HUES6 (cell line): ENCODE measurements around the gene ZMIZ1.

Experiments
- H3K27ac ChIP-seq: 2 replicates; pipeline ENCODE4 v1.7.0; 2013; ENCODE audit warnings: low read depth, mild to moderate bottlenecking, low read length, inconsistent platforms
- H3K27me3 ChIP-seq: 2 replicates; pipeline ENCODE4 v1.6.1; 2013; ENCODE audit warnings: low read length; ENCODE audit not compliant: control insufficient read depth, insufficient read depth
- H3K36me3 ChIP-seq: 2 replicates; pipeline ENCODE4 v1.6.1; 2013; ENCODE audit warnings: low read length; ENCODE audit not compliant: control insufficient read depth, insufficient read depth
- H3K4me1 ChIP-seq: 2 replicates; pipeline ENCODE4 v1.6.1; 2013; ENCODE audit warnings: low read length; ENCODE audit not compliant: control insufficient read depth, insufficient read depth
- H3K4me3 ChIP-seq: 2 replicates; pipeline ENCODE4 v1.5.1; 2013; ENCODE audit warnings: low read depth, low read length
- H3K9ac ChIP-seq: one replicate; pipeline ENCODE4 v1.6.1; 2013; ENCODE audit warnings: mild to moderate bottlenecking, low read length
- H3K9me3 ChIP-seq: 2 replicates; pipeline ENCODE4 v1.6.1; 2013; ENCODE audit warnings: low read depth, low read length; ENCODE audit not compliant: control insufficient read depth, insufficient read depth

Gene ZMIZ1

DNA sequence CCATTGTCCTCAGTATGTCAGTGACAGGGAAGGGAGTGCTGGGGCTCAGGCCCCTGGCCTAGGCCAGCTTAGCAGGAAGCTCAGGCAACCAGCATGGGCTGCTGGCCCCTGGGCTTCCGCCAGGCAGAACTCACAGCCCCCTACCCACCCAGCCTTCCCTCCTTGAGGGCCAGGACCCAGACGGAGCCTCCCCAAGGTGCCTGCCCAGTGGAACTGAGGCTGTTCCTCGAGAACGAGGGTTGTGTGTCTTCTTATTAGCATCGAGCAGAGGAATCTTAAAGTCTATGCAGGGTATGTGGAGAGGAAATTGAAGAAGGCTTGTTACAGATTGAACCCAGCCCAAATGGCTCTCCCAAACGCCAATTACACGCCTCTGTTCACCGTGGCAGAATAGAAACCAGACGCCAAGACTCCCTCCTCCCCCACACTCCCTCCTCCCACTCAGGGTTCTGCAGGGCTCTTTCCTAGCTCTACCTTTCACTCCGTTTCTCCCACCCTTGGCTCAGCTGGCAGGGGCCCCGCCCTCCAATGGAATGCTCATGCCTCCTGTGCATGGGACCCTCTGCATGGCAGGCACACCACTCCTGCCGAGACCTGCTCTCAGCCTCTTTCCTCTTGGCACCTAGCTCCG is 134.4 kb downstream of the ZMIZ1 start:
- Histone ChIP-seq H3K9me3 (no peaks in the 10 kb centered on the region), H3K27me3 (no peaks in the 10 kb centered on the region), H3K36me3 (peaks cover 24% of the 10 kb centered on the region), H3K9ac (no peak overlapping the region), H3K27ac (no peak overlapping the region), H3K4me1 (no peaks in the 10 kb centered on the region), H3K4me3 (no peak overlapping the region)

GRCh38 chr10:79203833-79204232 is 135.1 kb downstream of the ZMIZ1 start:
- no peaks in the 10 kb centered on the region for H3K4me1 ChIP-seq
- H3K27ac ChIP-seq: no peak overlapping the region
- H3K9ac ChIP-seq: no peak overlapping the region
- no peaks in the 10 kb centered on the region for H3K27me3 ChIP-seq
- no peaks in the 10 kb centered on the region for H3K9me3 ChIP-seq
- H3K4me3 ChIP-seq: no peak overlapping the region
- peaks cover 31% of the 10 kb centered on the region for H3K36me3 ChIP-seq

DNA sequence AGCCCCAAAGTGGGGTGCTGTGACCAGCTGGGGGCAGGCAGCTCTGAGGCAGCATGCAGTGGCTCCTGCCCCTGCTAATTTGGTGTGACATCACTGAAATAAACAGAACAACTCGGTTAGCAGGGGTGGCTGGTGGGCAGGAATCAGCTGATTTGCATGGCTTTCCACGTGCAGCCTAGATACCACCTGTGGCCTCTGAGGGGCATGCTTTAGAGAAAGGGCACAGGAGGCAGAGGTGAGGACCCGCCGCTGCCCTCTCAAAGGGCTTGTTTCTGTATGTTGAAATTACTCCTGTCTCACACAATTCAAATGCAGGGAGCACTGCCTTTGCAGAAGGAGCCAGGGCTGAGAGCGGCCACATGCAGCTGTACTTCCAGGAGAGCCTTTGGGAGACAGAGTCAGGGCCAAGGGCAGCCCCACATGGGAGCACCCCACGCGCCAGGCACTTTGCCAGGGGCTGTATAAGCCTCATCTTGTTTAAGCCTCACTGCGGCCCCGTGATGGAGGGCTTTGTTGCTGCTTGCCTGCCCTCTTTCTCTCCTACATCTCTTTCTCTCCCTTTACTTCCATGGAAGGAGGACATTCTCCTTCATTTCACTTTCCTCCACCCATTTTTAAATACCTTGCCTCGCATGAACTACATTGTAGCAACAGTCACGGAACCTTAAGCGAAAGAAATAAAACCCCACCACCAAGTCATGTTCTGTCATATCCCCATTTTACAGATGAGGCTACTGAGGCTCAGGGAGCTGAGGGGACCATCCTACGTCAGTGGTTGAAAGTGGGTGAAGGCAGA is 137.7 kb downstream of the ZMIZ1 start:
- H3K4me1 ChIP-seq: no peaks in the 10 kb centered on the region
- H3K36me3 ChIP-seq: peaks cover 52% of the 10 kb centered on the region
- H3K27me3 ChIP-seq: no peaks in the 10 kb centered on the region
- H3K9me3 ChIP-seq: no peaks in the 10 kb centered on the region
- no peak overlapping the region for H3K27ac ChIP-seq
- H3K4me3 ChIP-seq: no peak overlapping the region
- no peak overlapping the region for H3K9ac ChIP-seq

- H3K9me3 ChIP-seq: no peaks in the 10 kb centered on the region
- H3K27ac ChIP-seq: no peak overlapping the region
- no peak overlapping the region for H3K9ac ChIP-seq
- H3K4me1 ChIP-seq: no peaks in the 10 kb centered on the region
- H3K27me3 ChIP-seq: no peaks in the 10 kb centered on the region
- no peak overlapping the region for H3K4me3 ChIP-seq
- H3K36me3 ChIP-seq: peaks cover 48% of the 10 kb centered on the region
Observed at GRCh38 chr10:79207096-79207357, 138.3 kb downstream of the ZMIZ1 start.

DNA sequence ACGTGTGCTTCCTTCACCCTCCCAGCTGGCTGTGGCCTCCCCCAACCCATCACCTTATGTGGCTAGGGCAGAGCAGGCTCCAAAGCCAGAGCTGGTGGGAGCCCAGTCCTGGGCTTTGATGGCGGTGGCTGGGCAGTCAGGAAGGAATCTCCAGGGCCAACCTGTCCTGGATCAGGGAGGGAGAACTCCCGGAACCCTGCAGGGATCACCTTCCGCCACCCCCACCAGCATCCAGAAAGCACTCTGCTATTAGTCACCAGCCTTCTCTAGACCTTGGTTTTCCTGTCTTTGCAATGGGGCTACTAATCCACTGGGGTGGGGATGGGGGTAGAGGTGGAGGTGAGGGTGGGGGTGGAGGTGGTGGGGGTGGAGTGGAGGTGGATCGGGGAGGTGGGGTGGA is 139.0 kb downstream of the ZMIZ1 start:
- Histone ChIP-seq H3K9ac (no peak overlapping the region), H3K27ac (no peak overlapping the region), H3K27me3 (no peaks in the 10 kb centered on the region), H3K36me3 (peaks cover 48% of the 10 kb centered on the region), H3K4me3 (no peak overlapping the region), H3K4me1 (no peaks in the 10 kb centered on the region), H3K9me3 (no peaks in the 10 kb centered on the region)

GRCh38 chr10:79208251-79208983 is 139.7 kb downstream of the ZMIZ1 start:
- Histone ChIP-seq H3K27ac (no peak overlapping the region), H3K36me3 (peaks cover 48% of the 10 kb centered on the region), H3K9ac (no peak overlapping the region), H3K4me3 (no peak overlapping the region), H3K27me3 (no peaks in the 10 kb centered on the region), H3K9me3 (no peaks in the 10 kb centered on the region), H3K4me1 (no peaks in the 10 kb centered on the region)

DNA sequence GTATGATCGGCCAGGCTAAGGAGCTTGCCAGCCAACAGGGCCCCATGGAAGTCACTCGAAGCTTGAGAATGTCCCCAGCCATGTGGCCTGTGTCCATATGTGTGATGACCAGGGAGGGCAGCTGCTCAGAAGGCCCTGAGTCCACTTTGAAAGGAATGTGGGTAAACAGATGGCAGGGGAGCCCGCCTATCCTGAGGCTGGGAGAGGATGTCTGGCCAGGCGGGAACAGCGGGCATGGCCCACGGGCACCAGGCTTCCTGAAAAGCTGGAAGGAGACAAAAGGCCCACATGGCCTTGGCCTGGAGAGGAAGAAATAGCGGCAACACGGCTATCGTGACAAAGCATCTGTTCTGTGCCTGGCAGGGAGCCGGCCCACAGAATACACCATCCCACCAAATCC is 140.6 kb downstream of the ZMIZ1 start:
- Histone ChIP-seq H3K4me1 (no peaks in the 10 kb centered on the region), H3K27ac (no peak overlapping the region)

GRCh38 chr10:79209831-79210230 is 141.1 kb downstream of the ZMIZ1 start:
- no peaks in the 10 kb centered on the region for H3K4me1 ChIP-seq
- no peaks in the 10 kb centered on the region for H3K9me3 ChIP-seq
- H3K9ac ChIP-seq: no peak overlapping the region
- no peaks in the 10 kb centered on the region for H3K27me3 ChIP-seq
- no peak overlapping the region for H3K27ac ChIP-seq
- peaks cover 49% of the 10 kb centered on the region for H3K36me3 ChIP-seq
- H3K4me3 ChIP-seq: no peak overlapping the region

More for the DNA sequence above, 140.6 kb downstream of the ZMIZ1 start:
- H3K4me3 ChIP-seq: no peak overlapping the region
- H3K27me3 ChIP-seq: no peaks in the 10 kb centered on the region
- no peaks in the 10 kb centered on the region for H3K9me3 ChIP-seq
- peaks cover 45% of the 10 kb centered on the region for H3K36me3 ChIP-seq
- H3K9ac ChIP-seq: no peak overlapping the region

DNA sequence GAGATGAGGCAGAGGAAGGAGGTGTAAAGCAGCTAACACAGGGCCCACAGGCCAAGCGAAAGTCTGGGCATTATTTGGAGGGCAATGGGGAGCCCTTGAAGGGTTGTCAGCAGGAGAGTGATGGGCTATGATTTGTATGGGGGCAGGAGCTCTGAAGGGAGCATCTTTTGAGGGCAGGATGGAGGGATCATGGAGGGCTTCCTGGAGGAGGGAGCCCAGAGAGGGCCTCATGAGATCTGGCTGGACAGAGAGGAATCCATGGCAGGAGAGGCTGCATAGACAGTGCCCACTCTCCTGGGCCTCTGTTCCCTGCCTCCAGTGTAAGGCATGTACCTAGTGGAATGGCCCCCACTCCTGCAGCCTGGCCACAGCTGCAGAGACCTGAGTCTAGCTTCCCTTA is 141.9 kb downstream of the ZMIZ1 start:
- H3K9me3 ChIP-seq: no peaks in the 10 kb centered on the region
- no peaks in the 10 kb centered on the region for H3K4me1 ChIP-seq
- no peaks in the 10 kb centered on the region for H3K27me3 ChIP-seq
- H3K27ac ChIP-seq: no peak overlapping the region
- H3K9ac ChIP-seq: no peak overlapping the region
- peaks cover 51% of the 10 kb centered on the region for H3K36me3 ChIP-seq
- H3K4me3 ChIP-seq: no peak overlapping the region

GRCh38 chr10:79211616-79212015 is 142.8 kb downstream of the ZMIZ1 start:
- H3K27ac ChIP-seq: no peak overlapping the region
- no peaks in the 10 kb centered on the region for H3K4me1 ChIP-seq

DNA sequence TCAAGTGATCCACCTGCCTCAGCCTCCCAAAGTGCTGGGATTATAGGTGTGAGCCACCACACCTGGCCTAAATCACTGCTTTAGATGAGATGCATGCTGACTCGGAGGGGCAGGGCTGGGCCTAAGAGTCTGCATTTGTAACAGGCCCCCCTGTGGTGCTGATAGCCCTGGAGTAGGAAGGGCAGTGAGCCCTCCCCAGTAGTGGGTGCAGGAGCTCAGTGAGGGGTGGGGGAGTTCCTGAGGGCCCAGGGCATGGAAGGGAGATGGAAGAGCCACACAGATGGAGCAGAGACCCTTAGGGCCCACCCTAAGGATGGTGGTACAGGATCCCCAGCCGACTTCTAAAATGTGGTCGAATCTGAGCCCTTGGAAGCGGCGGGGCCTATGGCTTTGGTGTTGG is 146.8 kb downstream of the ZMIZ1 start:
- H3K27me3 ChIP-seq: no peaks in the 10 kb centered on the region
- H3K9ac ChIP-seq: no peak overlapping the region
- H3K4me1 ChIP-seq: peaks cover 6% of the 10 kb centered on the region
- no peak overlapping the region for H3K4me3 ChIP-seq
- H3K9me3 ChIP-seq: no peaks in the 10 kb centered on the region
- no peak overlapping the region for H3K27ac ChIP-seq
- peaks cover 45% of the 10 kb centered on the region for H3K36me3 ChIP-seq

More at GRCh38 chr10:79211616-79212015, 142.8 kb downstream of the ZMIZ1 start:
- no peak overlapping the region for H3K9ac ChIP-seq
- no peaks in the 10 kb centered on the region for H3K9me3 ChIP-seq
- peaks cover 60% of the 10 kb centered on the region for H3K36me3 ChIP-seq
- no peak overlapping the region for H3K4me3 ChIP-seq
- H3K27me3 ChIP-seq: no peaks in the 10 kb centered on the region
